Measurements from ENCODE around the gene STYXL1. TPM values are rescaled to one million over a fixed set of nuclear protein-coding genes. Genes with fewer than 3 reads are reported as not detected.
"Not testable (repeated sequence)": the region's sequence is repeated elsewhere in the genome, so short reads cannot be mapped to it uniquely, and the experiment has no call there.

The STYXL1 gene
- total RNA-seq, 1 experiment from 2014 or later: 42.3 TPM

DNA sequence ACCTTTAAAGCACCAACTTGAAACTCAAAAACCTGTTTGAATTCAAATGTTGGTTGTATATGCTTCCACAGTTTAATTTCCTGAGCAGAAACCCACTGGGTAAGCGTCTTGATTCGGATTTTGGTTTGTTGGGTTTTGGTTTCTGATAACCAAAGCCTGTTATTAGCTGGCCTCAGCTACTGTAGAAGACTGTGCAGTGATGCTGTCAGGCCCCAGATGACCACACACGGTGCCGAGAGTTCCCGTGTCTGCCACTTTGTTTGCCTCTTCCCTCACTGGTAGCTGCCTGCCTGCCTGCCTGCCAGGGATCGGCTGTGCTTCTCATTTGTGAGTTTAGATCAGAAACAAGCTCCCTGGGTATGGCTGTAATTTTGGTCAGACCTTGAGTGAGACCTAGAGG, 5.7 kb upstream of the STYXL1 start:
- H3K9me3 ChIP-seq: no peaks in the 10 kb centered on the region
- ChIA-PET POLR2A (no interaction called here), CTCF (no interaction called here)
- DNase-seq: no peak
- peaks cover 13% of the 10 kb centered on the region; the same call in 1 of the 2 replicates for H3K4me1 ChIP-seq
- H3K4me3 ChIP-seq (ENCODE audit: low read depth, low read length): no peak overlapping the region
- no TSS peak for BruUV-seq (replicated peaks)
- H3K27me3 ChIP-seq (replicated peaks; ENCODE audit: control insufficient read depth, insufficient read depth, low read length): no peaks in the 10 kb centered on the region
- H3K27ac Mint-ChIP-seq (ENCODE audit: unreplicated experiment): no peak overlapping the region
- H3K36me3 ChIP-seq (ENCODE audit: control insufficient read depth, insufficient read depth, low read length): peaks cover 2% of the 10 kb centered on the region
- H3K27me3 Mint-ChIP-seq (ENCODE audit: insufficient read depth, unreplicated experiment): no peaks in the 10 kb centered on the region
- H3K36me3 Mint-ChIP-seq (ENCODE audit: insufficient read depth, unreplicated experiment): peaks cover 82% of the 10 kb centered on the region
- TF ChIP-seq CTCF (IDR thresholded peaks at IDR 0.05; ENCODE audit: insufficient read depth in 1 of 2, low read depth in 1 of 2, low read length in 1 of 2, severe bottlenecking in 1 of 2, unreplicated experiment in 1 of 2): no peak
- H3K4me3 Mint-ChIP-seq (ENCODE audit: unreplicated experiment): no peak overlapping the region
- intact Hi-C loops (cut with micrococcal nuclease; ENCODE audit: unreplicated experiment): no loop called here
- no peaks in the 10 kb centered on the region for H3K9me3 Mint-ChIP-seq (ENCODE audit: unreplicated experiment)
- H3K4me1 Mint-ChIP-seq (ENCODE audit: low read depth, unreplicated experiment): peaks cover 23% of the 10 kb centered on the region

DNA sequence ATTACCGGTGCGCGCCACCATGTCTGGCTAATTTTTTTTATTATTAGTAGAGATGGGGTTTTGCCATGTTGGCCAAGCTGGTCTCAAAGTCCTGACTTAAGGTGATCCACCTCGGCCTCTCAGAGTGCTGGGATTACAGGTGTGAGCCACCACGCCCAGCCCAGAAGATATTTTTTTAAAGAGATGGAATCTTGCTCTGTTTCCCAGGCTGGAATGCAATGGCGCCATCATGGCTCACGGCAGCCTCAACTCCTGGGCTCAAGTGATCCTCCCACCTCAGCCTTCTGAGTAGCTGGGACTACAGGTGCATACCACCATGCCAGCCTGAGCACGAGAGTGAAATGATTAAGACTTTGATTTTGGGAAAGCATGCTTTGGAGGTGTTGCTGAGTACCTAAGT, 4.9 kb upstream of the STYXL1 start:
- intact Hi-C loops (cut with micrococcal nuclease; ENCODE audit: unreplicated experiment); H3K9me3 ChIP-seq; H3K4me3 Mint-ChIP-seq (ENCODE audit: unreplicated experiment); BruUV-seq (replicated peaks); CTCF ChIA-PET; DNase-seq; H3K36me3 ChIP-seq (ENCODE audit: control insufficient read depth, insufficient read depth, low read length); H3K9me3 Mint-ChIP-seq (ENCODE audit: unreplicated experiment); H3K27me3 Mint-ChIP-seq (ENCODE audit: insufficient read depth, unreplicated experiment); H3K27ac Mint-ChIP-seq (ENCODE audit: unreplicated experiment); H3K27me3 ChIP-seq (replicated peaks; ENCODE audit: control insufficient read depth, insufficient read depth, low read length); H3K4me3 ChIP-seq (ENCODE audit: low read depth, low read length); POLR2A ChIA-PET: not testable (repeated sequence)
- H3K4me1 ChIP-seq: peaks cover 13% of the 10 kb centered on the region; the same call in 1 of the 2 replicates
- Mint-ChIP-seq H3K36me3 (ENCODE audit: insufficient read depth, unreplicated experiment) (peaks cover 82% of the 10 kb centered on the region), H3K4me1 (ENCODE audit: low read depth, unreplicated experiment) (peaks cover 23% of the 10 kb centered on the region)

- DNase-seq: no peak
- no peak for TF ChIP-seq CTCF (IDR thresholded peaks at IDR 0.05; ENCODE audit: insufficient read depth in 1 of 2, low read depth in 1 of 2, low read length in 1 of 2, severe bottlenecking in 1 of 2, unreplicated experiment in 1 of 2)
- ChIA-PET CTCF (no interaction called here), POLR2A (no interaction called here)
- Mint-ChIP-seq H3K4me1 (ENCODE audit: low read depth, unreplicated experiment) (peaks cover 23% of the 10 kb centered on the region), H3K27ac (ENCODE audit: unreplicated experiment) (no peak overlapping the region), H3K9me3 (ENCODE audit: unreplicated experiment) (no peaks in the 10 kb centered on the region), H3K4me3 (ENCODE audit: unreplicated experiment) (no peak overlapping the region), H3K27me3 (ENCODE audit: insufficient read depth, unreplicated experiment) (no peaks in the 10 kb centered on the region), H3K36me3 (ENCODE audit: insufficient read depth, unreplicated experiment) (peaks cover 78% of the 10 kb centered on the region)
- no TSS peak for BruUV-seq (replicated peaks)
- Histone ChIP-seq H3K4me1 (peaks cover 13% of the 10 kb centered on the region; the same call in 1 of the 2 replicates), H3K9me3 (no peaks in the 10 kb centered on the region), H3K36me3 (ENCODE audit: control insufficient read depth, insufficient read depth, low read length) (no peaks in the 10 kb centered on the region; the same call in 1 of the 2 replicates), H3K4me3 (ENCODE audit: low read depth, low read length) (no peak overlapping the region), H3K27me3 (replicated peaks; ENCODE audit: control insufficient read depth, insufficient read depth, low read length) (no peaks in the 10 kb centered on the region)
- intact Hi-C loops (cut with micrococcal nuclease; ENCODE audit: unreplicated experiment): no loop called here
Measured at GRCh38 chr7:76051840-76052239, 4.0 kb upstream of the STYXL1 start.

- intact Hi-C loops (cut with micrococcal nuclease; ENCODE audit: unreplicated experiment): no loop called here
- TF ChIP-seq CTCF (IDR thresholded peaks at IDR 0.05; ENCODE audit: insufficient read depth in 1 of 2, low read depth in 1 of 2, low read length in 1 of 2, severe bottlenecking in 1 of 2, unreplicated experiment in 1 of 2): no peak
- Mint-ChIP-seq H3K27me3 (ENCODE audit: insufficient read depth, unreplicated experiment) (no peaks in the 10 kb centered on the region), H3K9me3 (ENCODE audit: unreplicated experiment) (no peaks in the 10 kb centered on the region), H3K4me1 (ENCODE audit: low read depth, unreplicated experiment) (peaks cover 23% of the 10 kb centered on the region), H3K36me3 (ENCODE audit: insufficient read depth, unreplicated experiment) (peaks cover 66% of the 10 kb centered on the region), H3K27ac (ENCODE audit: unreplicated experiment) (peak overlapping the region; percentile 15), H3K4me3 (ENCODE audit: unreplicated experiment) (no peak overlapping the region)
- ChIA-PET CTCF (no interaction called here), POLR2A (no interaction called here)
- Histone ChIP-seq H3K27me3 (replicated peaks; ENCODE audit: control insufficient read depth, insufficient read depth, low read length) (no peaks in the 10 kb centered on the region), H3K4me3 (ENCODE audit: low read depth, low read length) (no peak overlapping the region), H3K36me3 (ENCODE audit: control insufficient read depth, insufficient read depth, low read length) (no peaks in the 10 kb centered on the region; the same call in 1 of the 2 replicates), H3K9me3 (no peaks in the 10 kb centered on the region), H3K4me1 (peaks cover 13% of the 10 kb centered on the region)
- BruUV-seq (replicated peaks): no TSS peak
- no peak for DNase-seq
Measured at GRCh38 chr7:76050545-76050944, 2.7 kb upstream of the STYXL1 start.
